Measurements from ENCODE around the gene GLIS1. TPM values are rescaled to one million over a fixed set of nuclear protein-coding genes. Genes with fewer than 3 reads are reported as not detected.
"Not testable (repeated sequence)": the region's sequence is repeated elsewhere in the genome, so short reads cannot be mapped to it uniquely, and the experiment has no call there.

GLIS1 gene
- total and polyA plus RNA-seq, 10 of the 15 experiments (the other 5 are each of a cell fraction or from before 2014, with no cell fraction given), result not detected

DNA sequence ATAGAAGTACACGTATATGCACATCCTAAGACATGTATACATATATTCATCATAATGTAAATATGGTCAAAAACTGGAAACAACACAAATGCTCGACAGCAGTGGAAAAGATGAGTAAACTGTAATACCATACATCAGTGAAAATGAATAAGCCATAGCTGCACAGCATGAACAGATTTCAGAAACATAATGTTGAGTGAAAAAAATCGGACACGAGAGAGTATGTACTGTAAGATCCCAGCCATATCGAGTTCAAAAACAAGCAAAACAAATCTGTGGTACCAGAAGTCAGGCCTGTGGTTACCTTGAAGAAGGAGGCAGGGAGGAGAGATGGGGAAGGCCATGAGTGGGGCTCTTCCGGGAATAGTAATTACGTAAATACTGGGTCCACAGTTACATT is 90.4 kb downstream of the GLIS1 start:
- H3K27me3 ChIP-seq (replicated peaks in 1 of 2; ENCODE audit: control insufficient read depth in 2 of 2, insufficient read depth in 2 of 2, low read length in 1 of 2), result no peaks in the 10 kb centered on the region; a peak in 1 of 4 replicates
- no peaks in the 10 kb centered on the region for H3K9me3 ChIP-seq (replicated peaks; ENCODE audit: control insufficient read depth, insufficient read depth, low read length)
- no peak overlapping the region for H3K9ac ChIP-seq (ENCODE audit: control insufficient read depth, insufficient read depth, low read length)
- RAD21 ChIA-PET (ENCODE audit: unreplicated experiment), result no interaction called here
- no TSS peak for BruUV-seq (replicated peaks)
- no peak for FAIRE-seq
- H3K36me3 ChIP-seq (ENCODE audit: control insufficient read depth in 2 of 2, insufficient read depth in 2 of 2, low read length in 1 of 2), result no peaks in the 10 kb centered on the region
- no peaks in the 10 kb centered on the region for H4K20me1 ChIP-seq (ENCODE audit: control insufficient read depth, insufficient read depth)
- no peak overlapping the region for H3K4me3 ChIP-seq
- TF ChIP-seq SREBF2 (IDR thresholded peaks at IDR 0.05; ENCODE audit: low read length) (no peak), HDAC6 (IDR thresholded peaks at IDR 0.05; ENCODE audit: unreplicated experiment) (no peak)
- intact Hi-C loops (cut with micrococcal nuclease; ENCODE audit: unreplicated experiment), result no loop called here
- SMC1A ChIA-PET (ENCODE audit: uncharacterized antibody, unreplicated experiment), result no interaction called here
- H2AFZ ChIP-seq (ENCODE audit: control insufficient read depth, low read depth, low read length), result no peak overlapping the region
- ATAC-seq, result no peak
- POLR2A ChIA-PET, result no interaction called here
- 39% methylated on average over 7 of the region's 7 CpGs for WGBS (ENCODE audit: insufficient coverage, insufficient replicate concordance, low lambda C conversion rate, missing lambda C conversion rate)
- CTCF ChIA-PET, result no interaction called here
- no peak overlapping the region for H3K27ac ChIP-seq (ENCODE audit: control insufficient read depth, insufficient read depth)
- H3K4me2 ChIP-seq (ENCODE audit: control insufficient read depth, insufficient read depth), result no peak overlapping the region
- H3K4me1 ChIP-seq (ENCODE audit: control insufficient read depth, insufficient read depth, low read length), result no peaks in the 10 kb centered on the region
- DNase-seq (ENCODE audit: low read depth, low spot score), result no peak
- no peaks in the 10 kb centered on the region for H3K79me2 ChIP-seq (ENCODE audit: control insufficient read depth, insufficient read depth, low read length)
- in situ Hi-C loops (cut with MboI), result no loop called here

DNA sequence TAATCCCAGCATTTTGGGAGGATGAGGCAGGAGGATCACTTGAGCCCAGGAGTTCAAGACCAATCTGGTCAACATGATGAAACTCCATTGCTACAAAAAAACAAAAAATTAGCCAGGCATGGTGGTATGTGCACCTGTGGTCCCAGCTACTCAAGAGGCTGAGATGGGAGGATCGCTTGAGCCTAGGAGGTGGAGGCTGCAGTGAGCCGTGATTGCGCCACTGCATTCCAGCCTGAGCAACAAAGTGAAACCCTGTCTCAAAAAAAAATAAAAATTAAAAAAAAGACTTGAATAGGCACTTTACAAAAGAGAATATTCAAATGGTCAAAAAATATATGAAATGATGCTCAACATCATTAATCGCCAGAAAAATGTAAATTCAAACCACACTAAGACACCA is 91.0 kb downstream of the GLIS1 start:
- H3K4me2 ChIP-seq (ENCODE audit: control insufficient read depth, insufficient read depth); POLR2A ChIA-PET; H3K4me3 ChIP-seq; H3K9me3 ChIP-seq (replicated peaks; ENCODE audit: control insufficient read depth, insufficient read depth, low read length); H3K27ac ChIP-seq (ENCODE audit: control insufficient read depth, insufficient read depth); H2AFZ ChIP-seq (ENCODE audit: control insufficient read depth, low read depth, low read length); SMC1A ChIA-PET (ENCODE audit: uncharacterized antibody, unreplicated experiment); H3K9ac ChIP-seq (ENCODE audit: control insufficient read depth, insufficient read depth, low read length); ATAC-seq; H3K4me1 ChIP-seq (ENCODE audit: control insufficient read depth, insufficient read depth, low read length); FAIRE-seq; RAD21 ChIA-PET (ENCODE audit: unreplicated experiment); DNase-seq (ENCODE audit: low read depth, low spot score); BruUV-seq (replicated peaks); H3K79me2 ChIP-seq (ENCODE audit: control insufficient read depth, insufficient read depth, low read length); H3K36me3 ChIP-seq (ENCODE audit: control insufficient read depth in 2 of 2, insufficient read depth in 2 of 2, low read length in 1 of 2); H4K20me1 ChIP-seq (ENCODE audit: control insufficient read depth, insufficient read depth); intact Hi-C loops (cut with micrococcal nuclease; ENCODE audit: unreplicated experiment); in situ Hi-C loops (cut with MboI); H3K27me3 ChIP-seq (replicated peaks in 1 of 2; ENCODE audit: control insufficient read depth in 2 of 2, insufficient read depth in 2 of 2, low read length in 1 of 2): not testable (repeated sequence)
- CTCF ChIA-PET, result interaction anchor here (0.6 kb wide), 1 partner anchor 25 kb away, joined by 3 read pairs; no protein-coding TSS in a partner anchor
- WGBS (ENCODE audit: insufficient coverage, insufficient replicate concordance, low lambda C conversion rate, missing lambda C conversion rate), result 35% methylated on average over 4 of the region's 4 CpGs

Data from GM12878 (cell line).